Spleen (tissue), 7 donors: Measurements from ENCODE around the gene IL17B.

Source experiments
- POLR2A ChIP-seq, 3 donors: fragments of 450-650 bp; IDR thresholded peaks; one replicate each; pipeline ENCODE4 v1.5.1; 2017; ENCODE audit warnings: antibody characterized with exemption in 3 of 3, mild to moderate bottlenecking in 1 of 3
- POLR2AphosphoS5 ChIP-seq, 3 donors: sonication (generic); formaldehyde crosslinking; IDR thresholded peaks; one replicate each; pipeline ENCODE4 v1.5.1; 2017; ENCODE audit warnings: antibody characterized with exemption in 3 of 3
- TF ChIP-seq, protein P1 (sequence below), 11 experiments: fragments of 200-600 bp in 7 of 11; fragments of 450-650 bp in 4 of 11; sonication (generic) in 4 of 11; IDR thresholded peaks in 8 of 11; conservative IDR thresholded peaks in 3 of 11; 1 replicate in 7 of 11; 2 replicates in 4 of 11; pipeline versions ENCODE4 v1.4.0 to v1.8.0; 2016 to 2021; ENCODE audit warnings: antibody characterized with exemption in 11 of 11, inconsistent platforms in 4 of 11, mild to moderate bottlenecking in 1 of 11
- donor health status: DM: no; HTN: no; CAD: no; lungs with moderate emphysema.
- donor health status: DM: no; HTN: no; CAD: no.
- donor health status: DM: no; HTN: no; CAD: no.

DNA sequence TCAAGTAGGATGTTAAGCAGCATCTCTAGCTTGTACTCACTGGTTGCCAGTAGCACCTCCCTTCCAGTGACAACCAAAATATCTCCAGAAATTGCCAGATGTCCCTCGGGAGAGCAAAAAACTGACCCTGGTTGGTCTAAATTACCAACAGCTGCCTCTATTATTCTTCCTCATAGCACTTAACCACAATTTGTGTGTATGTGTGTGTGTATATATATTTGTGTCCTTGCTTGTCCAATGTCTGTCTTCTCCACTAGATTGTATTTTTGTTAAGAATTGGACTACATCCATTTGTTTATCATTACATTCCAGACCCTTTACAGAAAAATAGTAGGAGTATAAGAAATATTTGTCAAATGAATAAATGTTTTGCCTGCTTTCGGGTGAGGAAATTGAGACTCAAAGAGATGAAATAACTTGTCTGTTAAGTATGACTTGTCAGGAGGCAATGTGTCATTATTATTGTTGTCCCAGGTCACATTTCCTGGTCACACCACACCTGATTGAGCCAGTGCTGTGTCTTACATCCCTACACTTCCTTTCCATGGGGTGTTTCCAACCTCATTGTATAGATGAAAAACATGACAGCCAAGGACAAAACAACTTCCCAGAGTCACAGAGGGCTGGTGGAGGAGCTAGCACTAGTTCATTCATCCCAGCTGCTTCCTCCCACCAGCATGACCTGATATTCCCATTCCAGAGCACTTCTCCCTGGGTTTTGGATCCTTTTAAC lies 45.2 kb downstream of the IL17B start:
- TF ChIP-seq, protein P1, sequence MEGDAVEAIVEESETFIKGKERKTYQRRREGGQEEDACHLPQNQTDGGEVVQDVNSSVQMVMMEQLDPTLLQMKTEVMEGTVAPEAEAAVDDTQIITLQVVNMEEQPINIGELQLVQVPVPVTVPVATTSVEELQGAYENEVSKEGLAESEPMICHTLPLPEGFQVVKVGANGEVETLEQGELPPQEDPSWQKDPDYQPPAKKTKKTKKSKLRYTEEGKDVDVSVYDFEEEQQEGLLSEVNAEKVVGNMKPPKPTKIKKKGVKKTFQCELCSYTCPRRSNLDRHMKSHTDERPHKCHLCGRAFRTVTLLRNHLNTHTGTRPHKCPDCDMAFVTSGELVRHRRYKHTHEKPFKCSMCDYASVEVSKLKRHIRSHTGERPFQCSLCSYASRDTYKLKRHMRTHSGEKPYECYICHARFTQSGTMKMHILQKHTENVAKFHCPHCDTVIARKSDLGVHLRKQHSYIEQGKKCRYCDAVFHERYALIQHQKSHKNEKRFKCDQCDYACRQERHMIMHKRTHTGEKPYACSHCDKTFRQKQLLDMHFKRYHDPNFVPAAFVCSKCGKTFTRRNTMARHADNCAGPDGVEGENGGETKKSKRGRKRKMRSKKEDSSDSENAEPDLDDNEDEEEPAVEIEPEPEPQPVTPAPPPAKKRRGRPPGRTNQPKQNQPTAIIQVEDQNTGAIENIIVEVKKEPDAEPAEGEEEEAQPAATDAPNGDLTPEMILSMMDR (IDR thresholded peaks at IDR 0.05 in 8 of 11, conservative IDR thresholded peaks at IDR 0.05 in 3 of 11), result no peak
- TF ChIP-seq POLR2AphosphoS5 (IDR thresholded peaks at IDR 0.05) (no peak), POLR2A (IDR thresholded peaks at IDR 0.05) (no peak)
